A673 (cell line): Measurements from ENCODE around the gene CDKN2B. TPM values are rescaled to one million over a fixed set of nuclear protein-coding genes. Genes with fewer than 3 reads are reported as not detected.

Experiments
- BruUV-seq: library from RNA; stranded (reverse); fragments of 400-500 nt; replicated peaks from 2 replicates; lab custom pipeline; 2021; lab: Mats Ljungman, UMichigan
- CTCF ChIA-PET: fragments of 300-600 bp; sonication (Branson Sonifier 250); formaldehyde crosslinking; loops from one replicate; lab custom pipeline; 2022; ENCODE audit warnings: antibody characterized with exemption; lab: Charles Lee
- POLR2A ChIA-PET: fragments of 300-600 bp; sonication (Branson Sonifier 250); formaldehyde crosslinking; loops from one replicate; lab custom pipeline; 2022; ENCODE audit warnings: antibody characterized with exemption; ENCODE audit not compliant: low non-redundant PET; lab: Charles Lee
- DNase-seq: peaks from one replicate; pipeline ENCODE4 v3.0.0-alpha.2; 2015; ENCODE audit warnings: low spot score
- H3K27ac ChIP-seq: fragments of 200-600 bp; sonication (generic); 2 replicates; pipeline ENCODE4 v1.5.1; 2016; ENCODE audit warnings: mixed run types, low read depth, mild to moderate bottlenecking, mixed read lengths, antibody characterized with exemption, low read length; ENCODE audit not compliant: poor library complexity, severe bottlenecking
- H3K27me3 ChIP-seq: fragments of 200-600 bp; sonication (generic); replicated peaks from 2 replicates; pipeline ENCODE4 v1.6.1; 2017; ENCODE audit warnings: mixed run types, low read depth, mild to moderate bottlenecking, mixed read lengths, antibody characterized with exemption, low read length; ENCODE audit not compliant: insufficient read depth, poor library complexity
- H3K36me3 ChIP-seq: fragments of 200-600 bp; sonication (generic); 2 replicates; pipeline ENCODE4 v1.6.1; 2016; ENCODE audit warnings: mixed run types, mild to moderate bottlenecking, mixed read lengths, antibody characterized with exemption, low read length; ENCODE audit not compliant: insufficient read depth, poor library complexity, severe bottlenecking
- H3K4me1 ChIP-seq: fragments of 200-600 bp; sonication (generic); 2 replicates; pipeline ENCODE4 v1.6.1; 2017; ENCODE audit warnings: mixed run types, mild to moderate bottlenecking, mixed read lengths, antibody characterized with exemption, low read length; ENCODE audit not compliant: insufficient read depth, poor library complexity, severe bottlenecking
- H3K4me3 ChIP-seq: fragments of 200-600 bp; sonication (generic); 2 replicates; pipeline ENCODE4 v1.5.1; 2016; ENCODE audit warnings: low read depth, mixed run types, mild to moderate bottlenecking, mixed read lengths, low read length; ENCODE audit not compliant: poor library complexity, severe bottlenecking
- H3K9me3 ChIP-seq: fragments of 200-600 bp; sonication (generic); 2 replicates; pipeline ENCODE4 v1.6.1; 2016; ENCODE audit warnings: mixed run types, low read depth, mild to moderate bottlenecking, mixed read lengths, antibody characterized with exemption, low read length; ENCODE audit not compliant: poor library complexity, severe bottlenecking
- EZH2 ChIP-seq: fragments of 200-600 bp; sonication (generic); IDR thresholded peaks from 2 replicates; pipeline ENCODE4 v1.6.1; 2017; ENCODE audit warnings: borderline replicate concordance, low read depth, mild to moderate bottlenecking, mixed read lengths, antibody characterized with exemption, low read length; ENCODE audit not compliant: poor library complexity, severe bottlenecking
- intact Hi-C: fragments of 100-400 bp; cut with micrococcal nuclease; formaldehyde crosslinking; loops from one replicate; pipeline ENCODE4 v1.10.0; 2022; ENCODE audit not compliant: unreplicated experiment
- total RNA-seq: library from RNA; stranded (reverse); gene quantifications from 2 replicates; pipeline ENCODE4 v1.2.3, GENCODE V29; 2021
- TF ChIP-seq, protein P1 (sequence below): fragments of 300-800, 200-600 bp; sonication (generic); conservative IDR thresholded peaks from 2 replicates; pipeline ENCODE4 v1.5.1; 2017; ENCODE audit warnings: low read depth, mild to moderate bottlenecking, antibody characterized with exemption, low read length, moderate library complexity, mixed read lengths

CDKN2B gene
- total RNA-seq, 1 experiment from 2014 or later = not detected

DNA sequence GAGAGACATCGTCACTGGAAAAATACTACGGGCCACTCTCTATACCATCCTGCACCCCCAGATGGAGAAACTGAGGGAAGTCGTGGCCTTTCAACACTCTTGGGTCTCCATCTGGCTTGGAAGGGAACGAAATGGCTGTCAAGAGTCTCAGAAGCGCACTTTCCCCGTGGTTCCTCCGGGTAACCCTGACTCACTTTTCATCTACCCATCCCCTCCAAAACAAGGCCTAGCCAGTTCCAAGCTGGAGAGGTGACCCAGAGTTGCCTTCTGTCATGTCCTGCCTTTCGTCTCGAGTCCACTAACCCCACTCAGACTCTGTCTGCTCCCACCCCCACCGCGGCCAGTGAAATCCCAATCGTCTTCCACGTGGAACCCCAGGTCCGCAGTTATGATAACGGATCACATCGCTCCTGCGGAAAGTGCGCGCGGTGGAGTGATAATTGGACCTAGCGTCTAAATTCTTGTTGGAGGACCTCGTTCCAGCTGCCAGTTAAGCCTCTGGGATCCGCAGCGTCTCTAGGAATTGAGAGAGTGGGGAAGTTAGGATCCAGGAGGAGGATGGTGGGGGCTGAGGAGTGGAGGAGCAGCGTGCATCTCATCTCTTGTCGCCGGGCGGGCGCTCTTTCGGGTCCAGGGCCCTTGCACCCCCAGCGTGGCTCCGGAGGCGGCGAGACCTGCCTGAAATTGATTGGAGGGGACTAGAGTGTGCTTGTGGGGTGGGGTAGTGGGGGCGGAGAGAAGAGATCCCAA, 19.5 kb downstream of the CDKN2B start:
- ChIA-PET CTCF (no interaction called here), POLR2A (no interaction called here)
- TF ChIP-seq, protein P1, sequence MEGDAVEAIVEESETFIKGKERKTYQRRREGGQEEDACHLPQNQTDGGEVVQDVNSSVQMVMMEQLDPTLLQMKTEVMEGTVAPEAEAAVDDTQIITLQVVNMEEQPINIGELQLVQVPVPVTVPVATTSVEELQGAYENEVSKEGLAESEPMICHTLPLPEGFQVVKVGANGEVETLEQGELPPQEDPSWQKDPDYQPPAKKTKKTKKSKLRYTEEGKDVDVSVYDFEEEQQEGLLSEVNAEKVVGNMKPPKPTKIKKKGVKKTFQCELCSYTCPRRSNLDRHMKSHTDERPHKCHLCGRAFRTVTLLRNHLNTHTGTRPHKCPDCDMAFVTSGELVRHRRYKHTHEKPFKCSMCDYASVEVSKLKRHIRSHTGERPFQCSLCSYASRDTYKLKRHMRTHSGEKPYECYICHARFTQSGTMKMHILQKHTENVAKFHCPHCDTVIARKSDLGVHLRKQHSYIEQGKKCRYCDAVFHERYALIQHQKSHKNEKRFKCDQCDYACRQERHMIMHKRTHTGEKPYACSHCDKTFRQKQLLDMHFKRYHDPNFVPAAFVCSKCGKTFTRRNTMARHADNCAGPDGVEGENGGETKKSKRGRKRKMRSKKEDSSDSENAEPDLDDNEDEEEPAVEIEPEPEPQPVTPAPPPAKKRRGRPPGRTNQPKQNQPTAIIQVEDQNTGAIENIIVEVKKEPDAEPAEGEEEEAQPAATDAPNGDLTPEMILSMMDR = no peak
- no peak for TF ChIP-seq EZH2
- H3K27ac ChIP-seq = no peak overlapping the region
- intact Hi-C loops = no loop called here
- no peaks in the 10 kb centered on the region for H3K4me1 ChIP-seq
- H3K4me3 ChIP-seq = no peak overlapping the region
- no peaks in the 10 kb centered on the region for H3K9me3 ChIP-seq
- H3K27me3 ChIP-seq = no peaks in the 10 kb centered on the region
- BruUV-seq = no TSS peak
- no peak for DNase-seq
- H3K36me3 ChIP-seq = no peaks in the 10 kb centered on the region

- Histone ChIP-seq H3K4me3 (no peak overlapping the region), H3K4me1 (no peaks in the 10 kb centered on the region), H3K27ac (no peak overlapping the region), H3K36me3 (no peaks in the 10 kb centered on the region), H3K27me3 (no peaks in the 10 kb centered on the region), H3K9me3 (no peaks in the 10 kb centered on the region)
- intact Hi-C loops = no loop called here
- POLR2A ChIA-PET = no interaction called here
- no peak for DNase-seq
- CTCF ChIA-PET = no interaction called here
- TF ChIP-seq, protein P1 = no peak
- TF ChIP-seq EZH2 = no peak
- BruUV-seq = no TSS peak
These were observed 20.8 kb downstream of the CDKN2B start for GRCh38 chr9:21988056-21988990.

DNA sequence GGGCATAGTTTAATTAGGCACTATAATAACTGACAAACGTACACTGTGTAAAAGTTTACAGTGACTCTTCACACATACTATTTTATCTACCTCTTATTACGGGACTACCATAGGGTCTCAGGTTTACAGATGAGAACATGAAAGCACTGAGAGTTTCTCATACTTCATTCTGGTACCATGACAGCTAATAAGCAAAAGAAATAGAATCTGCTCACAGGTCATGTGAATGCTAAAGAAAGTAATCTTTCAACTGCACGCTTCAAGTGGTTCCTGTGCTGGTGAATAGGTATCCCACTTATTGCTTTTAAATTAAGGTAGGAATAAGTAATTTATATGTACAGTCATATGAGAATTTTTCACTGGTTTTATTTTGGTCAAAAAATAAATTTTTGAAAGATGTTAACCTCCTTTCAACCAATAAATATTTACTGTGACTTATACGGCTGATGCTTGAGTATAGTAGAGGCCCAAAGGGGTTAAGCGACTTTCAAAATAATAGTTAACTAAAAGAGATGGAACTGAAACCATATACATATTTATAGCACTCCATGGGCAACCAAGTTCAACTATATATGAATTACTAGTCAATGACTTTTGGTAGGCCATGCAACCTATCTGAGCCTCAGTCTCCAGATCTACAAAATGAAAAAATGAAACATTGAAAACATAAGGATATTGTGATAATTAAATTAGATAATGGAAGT, 23.0 kb downstream of the CDKN2B start:
- intact Hi-C loops = no loop called here
- no TSS peak for BruUV-seq
- Histone ChIP-seq H3K36me3 (no peaks in the 10 kb centered on the region), H3K4me3 (no peak overlapping the region), H3K4me1 (no peaks in the 10 kb centered on the region), H3K27me3 (no peaks in the 10 kb centered on the region), H3K27ac (no peak overlapping the region), H3K9me3 (no peaks in the 10 kb centered on the region)
- TF ChIP-seq, protein P1 = no peak
- TF ChIP-seq EZH2 = no peak
- DNase-seq = no peak
- ChIA-PET POLR2A (no interaction called here), CTCF (no interaction called here)
